GM21423 (cell line): ENCODE measurements around the gene SPG7.
"Not testable (repeated sequence)": the region's sequence is repeated elsewhere in the genome, so short reads cannot be mapped to it uniquely, and the experiment has no call there.

Experiments used
- ATAC-seq: cut with Tn5 transposase; IDR thresholded peaks from one replicate; pipeline ENCODE4 v1.9.1; 2021; ENCODE audit warnings: mild to moderate bottlenecking, moderate library complexity; ENCODE audit not compliant: unreplicated experiment

Gene SPG7

DNA sequence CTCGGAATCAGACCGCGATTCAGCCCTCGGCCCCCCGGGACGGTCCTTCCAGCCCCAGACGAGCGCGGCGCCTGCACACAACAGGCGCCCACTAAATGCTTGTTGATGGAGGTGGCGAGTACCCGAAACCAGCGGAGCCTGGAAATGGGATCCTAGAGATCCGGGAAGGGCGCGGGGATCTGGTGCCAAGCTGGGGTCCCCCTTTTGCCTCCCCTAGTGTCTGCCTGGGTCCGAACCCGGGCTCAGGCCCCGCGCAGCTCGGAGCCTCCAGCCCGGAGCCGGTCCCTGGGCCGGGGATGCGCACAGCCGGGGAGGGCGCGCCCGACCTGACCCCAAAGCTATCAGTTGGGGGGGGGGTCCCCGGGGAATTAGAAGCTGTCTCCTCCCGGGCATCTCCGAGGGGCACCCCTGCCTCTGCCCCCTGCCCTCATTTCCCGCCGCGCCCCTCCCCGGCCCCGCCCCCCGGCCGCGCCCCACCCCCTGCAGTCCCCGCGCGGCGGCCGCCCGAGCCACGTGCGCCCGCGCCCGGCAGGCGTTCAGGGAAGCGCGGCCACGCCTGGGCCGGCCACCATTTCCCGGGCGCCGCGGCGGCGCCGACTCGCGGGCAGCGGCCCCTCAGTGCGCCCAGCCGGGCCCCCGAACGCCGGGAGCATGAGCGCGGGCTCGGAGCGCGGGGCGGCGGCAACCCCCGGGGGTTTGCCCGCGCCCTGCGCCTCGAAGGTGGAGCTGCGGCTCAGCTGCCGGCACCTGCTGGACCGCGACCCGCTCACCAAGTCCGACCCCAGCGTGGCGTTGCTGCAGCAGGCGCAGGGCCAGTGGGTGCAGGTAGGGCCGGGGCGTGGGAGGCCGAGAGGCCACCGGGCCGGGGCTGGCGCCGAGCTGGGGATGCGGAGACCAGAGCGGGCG is 67.3 kb downstream of the SPG7 start, which contains the start of gene CPNE7:
Gene CPNE7 (plus strand): TSS at position 512 of the 906 bp plus-strand sequence. CDS start 140 bp downstream, at position 652.
- no peak for ATAC-seq

DNA sequence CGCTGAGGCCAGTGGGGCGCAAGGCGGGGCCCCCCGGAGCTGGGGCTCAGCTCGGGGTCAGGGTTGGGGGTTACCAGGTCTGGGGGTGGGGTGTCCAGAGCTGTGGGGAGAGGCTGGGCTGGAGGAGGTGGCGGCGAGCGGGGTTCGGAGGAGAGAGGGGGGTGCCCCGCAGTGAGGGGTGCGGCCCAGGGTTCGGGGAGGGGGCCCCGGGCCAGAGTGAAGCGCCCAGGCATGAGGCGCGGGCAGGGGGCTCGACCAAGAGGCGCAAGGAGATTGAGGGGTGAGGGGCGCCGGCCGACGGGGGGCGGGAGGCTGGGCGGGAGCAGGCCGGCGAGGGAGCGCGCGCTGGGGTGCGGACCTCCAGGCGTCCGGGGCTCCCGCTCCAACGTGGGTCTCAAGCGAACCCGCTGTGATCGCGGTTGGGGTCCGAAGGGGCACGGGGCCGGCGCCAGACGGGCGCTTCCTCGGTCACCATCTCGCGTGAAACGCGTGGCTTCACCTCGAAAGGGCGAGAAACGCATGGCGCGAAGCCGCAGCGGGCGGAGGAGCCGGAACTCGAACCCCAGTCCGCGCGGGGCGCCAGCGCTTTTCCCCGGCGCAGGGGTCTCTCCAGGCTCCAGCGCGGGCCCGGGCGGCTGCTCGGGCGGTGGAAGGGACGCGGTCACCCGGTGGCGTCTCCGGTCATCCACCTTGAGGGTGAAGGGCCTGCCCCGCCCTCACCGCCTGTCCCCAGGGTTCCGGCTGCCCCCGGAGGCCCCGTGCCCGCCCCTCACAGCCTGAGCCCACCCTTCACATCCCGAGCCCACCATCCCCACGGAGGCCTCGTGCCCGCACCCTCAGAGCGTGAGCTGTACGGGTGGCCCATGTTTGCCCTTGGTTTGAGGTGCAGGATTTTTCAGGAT is 68.2 kb downstream of the SPG7 start:
- no peak for ATAC-seq

DNA sequence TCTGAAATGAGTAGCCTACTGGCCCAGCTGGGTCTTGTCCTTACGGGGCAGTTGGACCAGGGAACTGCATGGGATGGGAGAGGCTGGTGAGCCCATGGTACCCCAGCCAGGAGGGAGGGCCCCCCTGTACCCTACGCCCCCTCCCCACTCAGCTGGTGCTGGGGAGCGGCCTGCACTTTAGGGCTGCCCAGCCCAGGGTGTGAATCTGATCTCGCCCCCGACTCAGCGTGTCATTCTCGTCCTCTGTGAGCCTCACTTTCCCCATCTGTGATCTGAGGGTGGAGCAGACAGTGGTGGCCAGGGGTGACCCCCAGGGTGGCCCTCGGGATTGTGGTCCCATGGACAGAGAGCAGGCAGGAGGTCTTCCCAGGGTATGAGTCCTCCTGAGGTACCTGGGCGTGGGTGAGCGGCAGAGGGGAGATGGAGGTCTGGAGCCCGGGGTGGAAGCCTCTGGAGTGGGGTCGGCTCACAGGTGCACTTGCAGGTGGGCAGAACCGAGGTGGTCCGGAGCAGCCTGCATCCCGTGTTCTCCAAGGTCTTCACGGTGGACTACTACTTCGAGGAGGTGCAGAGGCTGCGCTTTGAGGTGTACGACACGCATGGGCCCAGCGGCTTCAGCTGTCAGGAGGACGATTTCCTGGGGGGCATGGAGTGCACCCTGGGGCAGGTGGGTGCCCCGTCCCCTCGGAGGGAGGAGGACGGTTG is 69.0 kb downstream of the SPG7 start:
- no peak for ATAC-seq

DNA sequence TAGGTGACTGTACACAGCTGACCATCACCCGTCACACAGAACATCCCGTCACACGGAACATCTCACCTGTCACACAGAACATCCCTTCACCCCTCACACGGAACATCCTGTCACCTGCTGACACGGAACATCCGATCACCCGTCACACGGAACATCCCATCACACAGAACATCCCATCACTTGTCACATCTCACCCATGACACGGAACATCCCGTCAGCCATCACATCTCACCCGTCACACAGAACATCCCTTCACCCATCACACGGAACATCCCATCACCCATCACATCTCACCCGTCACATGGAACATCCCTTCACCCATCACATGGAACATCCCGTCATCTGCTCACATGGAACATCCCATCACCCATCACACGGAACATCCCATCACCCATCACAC is 71.1 kb downstream of the SPG7 start:
- ATAC-seq, result no peak

DNA sequence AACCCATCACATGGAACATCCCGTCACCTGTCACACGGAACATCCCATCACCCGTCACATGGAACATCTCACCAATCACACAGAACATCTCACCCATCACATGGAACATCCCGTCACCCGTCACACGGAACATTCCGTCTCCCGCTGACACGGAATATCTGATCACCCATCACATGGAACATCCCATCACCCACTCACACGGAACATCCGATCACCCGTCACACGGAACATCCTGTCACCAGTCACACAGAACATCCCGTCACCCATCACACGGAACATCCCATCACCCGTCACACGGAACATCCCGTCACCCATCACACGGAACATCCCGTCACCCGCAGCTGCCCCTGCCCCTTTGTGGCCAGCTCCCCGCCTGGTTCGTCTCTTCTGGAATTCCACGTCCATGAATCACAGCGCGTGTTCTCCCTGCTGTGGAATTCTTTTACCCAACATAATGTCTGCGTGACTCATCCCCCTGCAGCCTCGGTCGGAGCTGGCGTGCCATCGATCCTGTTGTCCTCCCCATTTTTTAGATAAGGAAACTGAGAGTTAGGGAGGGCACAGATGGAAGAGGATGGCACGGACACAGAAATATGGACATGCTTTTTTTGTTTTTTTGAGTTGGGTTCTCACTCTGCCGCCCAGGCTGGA is 73.0 kb downstream of the SPG7 start:
- no peak for ATAC-seq

DNA sequence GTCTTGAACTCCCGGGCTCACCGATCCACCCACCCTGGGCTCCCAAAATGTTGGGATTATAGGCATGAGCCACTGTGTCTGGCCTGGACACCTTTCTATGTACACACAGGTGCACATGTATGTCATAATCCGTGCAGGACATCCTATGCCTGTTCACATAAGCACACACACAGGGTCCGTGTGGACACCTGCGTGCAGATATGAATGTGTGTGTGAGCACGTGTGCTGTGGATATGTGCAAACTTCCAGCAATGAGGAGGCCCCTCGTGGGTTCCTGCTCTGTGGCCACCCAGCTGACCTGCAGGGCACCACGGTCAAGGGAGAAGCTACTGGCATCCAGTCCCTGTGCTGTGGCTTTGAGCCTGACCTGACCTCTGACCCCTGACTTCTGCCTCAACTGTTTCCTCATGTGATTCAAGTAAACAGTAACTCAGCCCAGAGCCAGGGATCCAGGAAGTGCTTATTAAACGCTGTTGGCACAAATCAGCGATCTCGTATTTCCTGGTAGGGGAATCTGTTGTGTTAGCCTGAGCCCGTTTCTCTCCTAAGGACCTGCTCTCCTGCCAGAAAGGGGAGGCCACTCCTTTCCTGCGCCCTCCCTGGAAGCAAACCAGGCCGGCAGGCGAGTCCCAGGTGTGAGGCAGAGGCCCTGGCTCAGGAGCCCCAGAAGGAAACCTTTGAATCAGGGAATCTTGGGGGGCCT is 73.8 kb downstream of the SPG7 start:
- no peak for ATAC-seq

DNA sequence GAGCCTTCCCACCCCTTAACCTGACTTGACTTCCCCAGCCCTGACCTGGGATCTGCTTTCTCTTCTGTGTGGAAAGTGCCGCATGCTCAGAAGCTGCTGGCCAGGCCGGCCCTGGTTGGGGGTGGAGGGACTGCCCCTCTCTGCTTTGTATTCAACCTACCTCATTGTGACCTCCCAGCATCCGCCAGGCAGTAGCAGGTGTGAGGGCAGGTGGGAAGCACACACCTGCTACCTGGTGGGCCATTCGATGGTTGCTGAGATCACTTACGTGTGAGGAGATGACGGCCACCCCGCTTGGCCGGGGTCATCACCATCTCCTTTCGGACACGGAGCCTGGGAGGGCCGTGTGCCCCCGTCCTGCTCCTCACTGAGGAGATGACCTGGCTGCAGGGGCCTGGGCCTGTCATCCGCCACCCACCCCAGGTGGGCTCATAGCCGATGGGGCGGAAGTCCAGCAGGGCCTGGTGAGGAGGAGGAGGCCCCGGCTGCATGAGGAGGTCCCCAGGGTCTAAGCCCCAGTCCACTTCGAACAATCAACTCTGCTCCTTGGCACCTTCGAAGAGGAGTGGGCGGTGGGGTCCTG is 74.5 kb downstream of the SPG7 start:
- ATAC-seq, result no peak

DNA sequence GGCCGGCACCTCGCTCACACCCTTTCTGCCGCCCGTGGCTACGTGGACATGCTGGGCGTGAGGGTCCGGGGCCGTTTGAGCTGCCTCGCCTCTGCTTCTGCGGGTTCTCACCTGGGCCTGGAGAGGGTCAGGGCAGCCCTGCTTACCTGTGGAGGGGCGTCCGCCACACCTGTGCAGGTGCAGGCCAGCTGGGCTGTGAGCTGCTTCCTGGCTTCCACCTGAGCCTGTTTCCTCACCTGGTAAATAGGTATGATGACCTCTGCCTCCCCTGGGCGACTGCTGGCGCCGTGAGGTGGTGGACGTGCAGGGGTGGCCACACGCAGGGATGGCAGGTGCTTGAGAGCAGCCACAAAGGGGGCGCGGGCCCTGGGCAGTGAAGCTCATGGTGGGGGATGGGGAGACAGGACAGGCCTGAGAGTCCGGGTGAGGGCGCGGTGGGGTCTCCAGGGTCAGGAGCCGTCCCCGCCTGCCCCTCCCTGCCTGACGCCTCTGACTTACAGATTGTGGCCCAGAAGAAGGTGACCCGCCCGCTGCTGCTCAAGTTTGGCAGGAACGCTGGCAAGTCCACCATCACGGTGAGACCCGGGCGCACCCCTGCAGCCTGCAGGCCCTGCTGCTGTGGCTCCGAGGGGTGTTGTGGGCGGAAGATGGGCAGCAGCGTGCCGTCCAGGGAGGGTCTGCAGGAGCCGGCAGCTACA is 75.1 kb downstream of the SPG7 start:
- ATAC-seq, result no peak

GRCh38 chr16:89583895-89584644 is 75.9 kb downstream of the SPG7 start:
- no peak for ATAC-seq

GRCh38 chr16:89584768-89585549 is 76.8 kb downstream of the SPG7 start:
- ATAC-seq, result no peak

GRCh38 chr16:89586218-89586617 is 78.0 kb downstream of the SPG7 start:
- ATAC-seq, result no peak

- ATAC-seq, result no peak
Observed at GRCh38 chr16:89586853-89587252, 78.7 kb downstream of the SPG7 start.

- ATAC-seq, result not testable (repeated sequence)
Observed at GRCh38 chr16:89587676-89588075, 79.5 kb downstream of the SPG7 start.

DNA sequence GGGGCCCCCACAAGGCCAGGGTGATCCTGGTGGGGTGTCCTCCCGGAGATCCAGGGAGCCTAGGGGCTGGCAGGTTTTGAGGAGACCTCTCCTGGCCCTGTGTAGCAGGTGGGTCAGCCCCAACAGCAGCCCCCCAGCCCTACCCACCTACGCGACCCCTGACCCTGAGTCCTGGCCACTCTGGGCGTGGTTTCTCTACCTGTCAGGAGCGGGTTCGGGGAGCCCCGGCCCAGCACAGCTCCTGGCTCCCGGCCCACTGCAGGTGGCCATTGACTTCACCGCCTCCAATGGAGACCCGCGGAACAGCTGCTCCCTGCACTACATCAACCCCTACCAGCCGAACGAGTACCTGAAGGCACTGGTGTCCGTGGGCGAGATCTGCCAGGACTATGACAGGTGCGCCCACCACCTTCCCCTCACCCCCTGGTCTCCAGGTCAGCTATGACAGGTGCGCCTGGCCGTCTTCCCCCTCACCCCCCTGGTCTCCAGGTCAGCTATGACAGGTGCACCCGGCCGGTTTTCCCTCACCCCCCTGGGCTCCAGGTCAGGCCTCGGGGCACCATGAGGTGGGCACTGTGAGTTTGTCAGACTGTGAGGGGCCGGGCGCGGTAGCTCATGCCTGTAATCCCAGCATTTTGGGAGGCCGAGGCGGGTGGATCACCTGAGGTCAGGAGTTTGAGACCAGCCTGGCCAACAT is 80.4 kb downstream of the SPG7 start:
- no peak for ATAC-seq

DNA sequence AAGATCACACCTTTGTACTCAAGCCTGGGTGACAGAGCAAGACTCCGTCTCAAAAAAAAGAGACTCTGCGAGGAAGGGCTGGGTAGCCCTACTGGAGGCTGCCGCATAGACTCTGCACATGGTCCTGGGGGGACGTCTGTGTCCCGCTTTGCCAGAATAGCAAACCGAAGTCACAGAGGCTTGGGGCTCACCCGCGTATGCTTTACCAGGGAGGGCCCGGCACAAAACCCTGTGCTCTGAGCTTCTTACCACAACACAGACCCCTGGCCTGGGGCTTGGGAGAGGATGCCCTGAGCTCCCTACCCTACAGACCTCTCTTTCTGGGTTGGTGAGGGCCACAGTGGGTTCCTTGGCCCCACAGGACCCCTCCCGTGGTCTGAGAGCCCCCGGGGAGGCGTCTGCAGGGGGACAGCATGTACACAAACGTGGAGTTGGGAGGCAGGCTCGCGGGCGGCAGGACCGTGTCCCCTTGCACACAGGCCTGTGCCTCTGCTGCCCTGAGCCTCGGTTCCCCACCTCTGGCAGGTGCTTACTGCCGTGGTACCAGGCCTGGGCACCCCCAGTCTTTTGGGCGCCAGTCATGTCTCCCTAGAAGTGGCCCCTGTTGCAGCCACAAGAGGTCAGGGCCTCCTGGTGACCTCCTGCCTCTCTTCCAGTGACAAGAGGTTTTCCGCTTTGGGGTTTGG is 81.2 kb downstream of the SPG7 start:
- no peak for ATAC-seq

DNA sequence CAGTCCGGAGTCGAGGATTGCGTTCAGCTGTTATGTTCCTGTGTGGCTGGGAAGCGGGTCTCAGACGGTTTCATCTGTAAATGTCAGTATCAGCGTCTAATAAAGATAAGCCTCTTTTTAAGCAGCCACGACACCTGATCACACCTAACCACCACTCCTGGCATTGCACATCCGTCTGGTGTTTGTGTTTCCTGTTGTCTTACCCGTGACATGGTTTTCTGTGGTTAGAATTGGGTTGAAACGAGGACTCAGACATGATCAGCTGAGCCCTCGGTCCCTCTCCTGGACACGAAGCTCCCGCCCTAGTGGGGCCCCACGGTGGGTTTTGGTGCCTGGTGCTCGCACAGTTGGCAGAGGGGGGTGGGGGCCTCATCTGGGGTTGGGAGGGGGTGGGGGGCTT is 85.6 kb downstream of the SPG7 start:
- ATAC-seq, result no peak
